Ovary (tissue), 9 donors: ENCODE data around the gene CHAF1A. TPM values are rescaled to one million over a fixed set of nuclear protein-coding genes. Genes with fewer than 3 reads are reported as not detected.
A peak's percentile ranks its signal among the peaks of the same experiment; 100 is the strongest.

Experiments used
- DNase-seq, 5 donors: peaks; one replicate each; pipeline ENCODE4 v3.0.0-alpha.2; 2019 to 2020
- H3K27ac ChIP-seq, 2 donors: fragments of 200-600 bp; one replicate each; pipeline versions ENCODE4 v1.5.1 to v1.8.0; 2019 to 2022
- H3K27me3 ChIP-seq: fragments of 200-600 bp; one replicate; pipeline ENCODE4 v1.8.0; 2022
- H3K36me3 ChIP-seq: fragments of 200-600 bp; sonication (generic); one replicate; pipeline ENCODE4 v1.5.1; 2019
- H3K4me1 ChIP-seq: one replicate; pipeline ENCODE4 v1.8.1; 2013; ENCODE audit warnings: mild to moderate bottlenecking, moderate library complexity; ENCODE audit not compliant: insufficient read depth
- H3K4me3 ChIP-seq: fragments of 200-600 bp; sonication (generic); one replicate; pipeline ENCODE4 v1.5.1; 2017
- H3K9me3 ChIP-seq, 2 donors: fragments of 200-600 bp in 1 of 2; sonication (generic) in 1 of 2; one replicate each; pipeline versions ENCODE4 v1.5.1 to v1.8.1; 2013 to 2019; ENCODE audit warnings: mild to moderate bottlenecking in 1 of 2, moderate library complexity in 1 of 2
- EP300 ChIP-seq: sonication (generic); formaldehyde crosslinking; IDR thresholded peaks from one replicate; pipeline ENCODE4 v1.6.1; 2017; ENCODE audit warnings: antibody characterized with exemption
- POLR2A ChIP-seq: fragments of 450-650 bp; IDR thresholded peaks from one replicate; pipeline ENCODE4 v1.6.1; 2017; ENCODE audit warnings: antibody characterized with exemption, mild to moderate bottlenecking, moderate library complexity
- WGBS, 3 donors: extraction: QIAGEN DNeasy Blood & Tissue Kit in 1 of 3; methylation state at CpG; one replicate each; pipeline versions ENCODE4 v1.1.5 to v1.1.7; 2013 to 2017; 5-methylcytosine and 5-hydroxymethylcytosine counted together
- intact Hi-C, 4 donors: fragments of 100-400 bp; cut with DNase I; formaldehyde crosslinking; loops; one replicate each; pipeline versions ENCODE4 v1.11.0 to v1.15.1; 2022 to 2023
- polyA plus RNA-seq, 2 donors: library from polyadenylated mRNA; stranded (reverse); fragments of 200-250 nt in 1 of 2; fragments of 350-450 nt in 1 of 2; fragmentation: Illumina TruSeq in 1 of 2; extraction: RNeasy Lipid Tissue Mini Kit (QIAGEN cat#74804) in 1 of 2; gene quantifications; one replicate each; pipeline ENCODE4 v1.2.3, GENCODE V29; 2013 to 2014
- total RNA-seq, 7 donors: library from RNA; depleted of rRNA in 2 of 7; stranded (reverse); fragments of >200 nt in 2 of 7; fragmentation: NEBNext Ultra II Directional in 3 of 7; extraction: Animal tissue kit (Norgen Biotek cat#: 25700) in 3 of 7; gene quantifications; one replicate each; pipeline versions ENCODE4 v1.1.0 to v1.2.4, GENCODE V29; 2016 to 2023
- TF ChIP-seq, protein P1 (sequence below), 3 donors: fragments of 450-650 bp in 2 of 3; fragments of 200-600 bp in 1 of 3; IDR thresholded peaks; one replicate each; pipeline versions ENCODE4 v1.5.1 to v1.8.0; 2016 to 2022; ENCODE audit warnings: antibody characterized with exemption in 3 of 3, mild to moderate bottlenecking in 1 of 3
- donor health status: DM: no; HTN: no; CAD: no; lungs with moderate emphysema.
- donor health status: DM: no; HTN: no; CAD: no.
- donor health status: Bipolar disorder and iron deficiency.
- donor health status: DM: yes; HTN: yes; CAD: no.
- donor health status: DM: no; HTN: no; CAD: no.
- donor health status: DM: yes; HTN: yes; CAD: no.

Gene CHAF1A
- total and polyA plus RNA-seq, 9 donors, result 4.7 to 10.4 (median 7.5) TPM

DNA sequence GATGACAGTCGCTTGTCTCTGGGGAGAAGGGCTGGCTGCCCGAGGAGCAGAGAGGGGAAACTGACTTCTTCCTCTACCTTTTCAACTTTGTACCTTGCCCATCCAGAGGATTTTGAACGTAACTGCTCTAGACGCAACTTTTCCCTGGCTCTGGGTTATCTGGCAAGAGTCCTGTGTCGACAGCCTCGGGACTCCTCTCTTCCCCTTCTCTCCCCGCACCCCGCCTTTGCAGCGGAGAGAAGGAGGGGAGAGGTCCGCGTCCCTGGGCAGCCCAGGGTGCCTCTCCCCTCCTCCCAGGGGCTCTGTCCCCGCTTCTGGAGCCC, 2.7 kb upstream of the CHAF1A start:
- no peaks in the 10 kb centered on the region for H3K27me3 ChIP-seq
- H3K9me3 ChIP-seq, result no peaks in the 10 kb centered on the region
- peak in 1 of 5 donors; percentile 58 for DNase-seq
- 0 to 1% (median 0%) methylated on average over 12 of the region's 12 CpGs for WGBS, 3 donors
- intact Hi-C loops, result loop anchor here in 2 of 4 donors (5.0 to 10.0 kb wide), 4 partner anchors 42 to 1963 kb away; partner anchors contain the start of genes CLPP (in 1 of the 2) and MPND (in 1 of the 2)
- peak overlapping the region; percentile 68 to 73 for H3K27ac ChIP-seq
- no peaks in the 10 kb centered on the region for H3K36me3 ChIP-seq
- no peak for TF ChIP-seq POLR2A
- TF ChIP-seq, protein P1, sequence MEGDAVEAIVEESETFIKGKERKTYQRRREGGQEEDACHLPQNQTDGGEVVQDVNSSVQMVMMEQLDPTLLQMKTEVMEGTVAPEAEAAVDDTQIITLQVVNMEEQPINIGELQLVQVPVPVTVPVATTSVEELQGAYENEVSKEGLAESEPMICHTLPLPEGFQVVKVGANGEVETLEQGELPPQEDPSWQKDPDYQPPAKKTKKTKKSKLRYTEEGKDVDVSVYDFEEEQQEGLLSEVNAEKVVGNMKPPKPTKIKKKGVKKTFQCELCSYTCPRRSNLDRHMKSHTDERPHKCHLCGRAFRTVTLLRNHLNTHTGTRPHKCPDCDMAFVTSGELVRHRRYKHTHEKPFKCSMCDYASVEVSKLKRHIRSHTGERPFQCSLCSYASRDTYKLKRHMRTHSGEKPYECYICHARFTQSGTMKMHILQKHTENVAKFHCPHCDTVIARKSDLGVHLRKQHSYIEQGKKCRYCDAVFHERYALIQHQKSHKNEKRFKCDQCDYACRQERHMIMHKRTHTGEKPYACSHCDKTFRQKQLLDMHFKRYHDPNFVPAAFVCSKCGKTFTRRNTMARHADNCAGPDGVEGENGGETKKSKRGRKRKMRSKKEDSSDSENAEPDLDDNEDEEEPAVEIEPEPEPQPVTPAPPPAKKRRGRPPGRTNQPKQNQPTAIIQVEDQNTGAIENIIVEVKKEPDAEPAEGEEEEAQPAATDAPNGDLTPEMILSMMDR (IDR thresholded peaks at IDR 0.05), result no peak
- no peak for TF ChIP-seq EP300
- H3K4me1 ChIP-seq, result peaks cover 14% of the 10 kb centered on the region
- peak overlapping the region; percentile 99 for H3K4me3 ChIP-seq

DNA sequence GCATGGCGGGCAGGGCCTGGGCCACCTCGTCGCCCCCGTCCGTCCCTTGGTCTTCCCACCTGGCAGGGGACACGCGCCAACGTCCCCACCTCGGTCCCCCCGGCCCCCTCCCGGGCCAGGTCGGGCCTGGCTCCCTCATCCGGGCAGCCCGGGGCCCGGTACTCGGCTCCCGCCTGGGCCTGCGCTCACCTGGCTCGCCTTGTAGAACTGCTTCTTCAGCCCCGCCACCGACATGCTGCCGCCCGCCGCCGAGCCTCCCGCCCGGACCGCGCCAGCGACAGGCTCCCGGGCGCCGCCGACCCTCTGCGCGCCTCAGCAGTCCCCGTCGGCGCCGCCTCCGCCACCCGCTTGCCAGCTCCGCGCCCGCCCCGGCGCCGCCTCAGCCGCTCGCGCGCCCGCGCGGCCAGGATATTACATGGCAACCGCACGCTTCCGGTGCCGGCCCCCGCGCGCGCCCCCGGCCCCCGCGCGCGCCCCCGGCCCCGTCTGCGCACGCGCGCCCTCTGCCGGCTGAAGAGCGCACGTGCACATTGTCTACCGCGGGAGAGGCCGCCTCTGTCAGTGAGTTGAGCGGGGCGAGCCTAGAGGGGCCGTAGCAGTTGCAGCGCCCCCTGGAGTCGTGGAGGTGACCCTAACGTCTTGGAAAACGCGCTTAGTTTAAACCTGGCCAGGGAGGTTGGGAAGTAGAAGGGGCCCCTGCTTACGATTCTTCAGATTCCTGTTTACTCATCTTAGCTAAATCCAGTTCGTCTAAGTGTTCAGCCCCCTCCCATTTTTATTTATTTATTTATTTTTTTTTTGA, 2.1 kb upstream of the CHAF1A start, which contains the start of gene SH3GL1:
TSS of gene SH3GL1 (minus strand) at position 413 of the 802 bp plus-strand sequence. CDS start at position 234, 179 bp downstream.
- peak within 1 kb of the TSS; percentile 99 for H3K4me3 ChIP-seq
- DNase-seq, result peak; percentile 88 to 96 (median 93)
- no peaks in the 10 kb centered on the region for H3K9me3 ChIP-seq
- no peaks in the 10 kb centered on the region for H3K27me3 ChIP-seq
- peak; percentile 69 for TF ChIP-seq POLR2A
- TF ChIP-seq EP300, result no peak
- TF ChIP-seq, protein P1 (IDR thresholded peaks at IDR 0.05), result peak; percentile 98 to 100 (median 98)
- peaks cover 14% of the 10 kb centered on the region for H3K4me1 ChIP-seq
- intact Hi-C loops, result loop anchor here in 1 of 4 donors (5.0 kb wide), 2 partner anchors 58 to 1962 kb away; partner anchors contain the start of genes CLPP and MPND
- no peaks in the 10 kb centered on the region for H3K36me3 ChIP-seq
- WGBS, 3 donors, result 0 to 1% (median 0%) methylated on average over 66 to 90 of the region's 90 CpGs
- peak within 1 kb of the TSS; percentile 68 to 88 for H3K27ac ChIP-seq

DNA sequence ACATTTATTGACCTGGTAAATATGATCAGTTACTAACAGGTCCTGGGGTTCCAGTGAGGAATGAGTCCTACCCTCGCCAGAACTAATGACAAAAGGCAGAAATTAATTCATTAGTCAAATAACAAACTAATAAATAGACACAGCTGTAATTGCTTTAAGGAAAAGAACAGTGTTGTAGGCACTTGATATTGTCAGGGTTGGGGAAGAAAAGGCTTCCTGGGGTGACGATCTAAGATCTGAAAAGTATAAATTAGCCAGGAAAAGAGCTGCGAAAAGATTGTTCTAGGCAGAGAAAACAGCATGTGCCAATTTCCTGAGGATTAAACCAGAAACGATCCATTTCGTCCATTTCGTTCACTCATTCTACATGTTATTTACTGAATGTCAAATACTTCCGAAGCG, 670 bp upstream of the CHAF1A start:
- WGBS, 3 donors, result 1 to 2% (median 1%) methylated on average over 8 of the region's 8 CpGs
- H3K4me1 ChIP-seq, result peaks cover 14% of the 10 kb centered on the region
- no peak for DNase-seq
- peak overlapping the region; percentile 25 for H3K4me3 ChIP-seq
- intact Hi-C loops, result loop anchor here in 1 of 4 donors (5.0 kb wide), 2 partner anchors 59 to 1961 kb away; partner anchors contain the start of genes CLPP and MPND
- no peaks in the 10 kb centered on the region for H3K27me3 ChIP-seq
- no peaks in the 10 kb centered on the region for H3K36me3 ChIP-seq
- H3K9me3 ChIP-seq, result no peaks in the 10 kb centered on the region
- TF ChIP-seq, protein P1 (IDR thresholded peaks at IDR 0.05), result no peak
- TF ChIP-seq POLR2A (no peak), EP300 (no peak)
- H3K27ac ChIP-seq, result peak overlapping the region; percentile 6 to 88

DNA sequence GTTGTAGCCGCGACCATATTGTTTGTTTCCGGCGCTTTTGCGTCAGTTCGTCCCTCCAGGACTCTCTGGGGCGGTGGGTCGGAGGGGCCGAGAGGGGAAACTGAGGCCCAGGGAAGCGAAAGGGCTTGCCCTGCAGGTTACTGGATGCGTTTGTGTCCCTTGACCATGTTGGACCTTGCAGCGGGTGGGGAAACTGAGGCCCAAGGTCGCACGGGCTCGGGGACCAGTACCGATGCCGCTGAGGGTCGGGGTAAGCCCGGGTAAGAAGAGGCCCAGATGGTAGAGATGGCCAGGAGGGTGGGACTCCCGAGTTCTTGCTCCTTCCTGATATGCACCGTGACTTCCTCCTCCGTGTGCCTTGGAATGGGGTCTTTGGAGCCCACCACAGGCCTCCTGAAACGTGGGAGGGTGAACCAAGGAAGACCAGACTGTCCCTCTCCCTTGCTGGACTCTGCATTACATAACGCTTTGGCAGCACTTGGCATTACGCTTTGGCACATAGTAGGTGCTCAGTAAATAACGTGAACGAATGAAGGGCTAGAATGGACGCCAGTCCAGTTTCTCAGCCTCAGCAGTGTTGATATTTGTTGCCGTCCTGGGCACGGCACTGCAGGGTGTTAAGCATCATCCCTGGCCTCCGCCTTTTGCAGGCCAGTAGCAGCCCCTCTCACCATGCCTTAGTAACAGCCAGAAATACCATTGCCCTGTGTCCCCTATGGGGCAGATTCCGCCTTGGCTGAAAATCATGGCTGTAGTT, 743 bp downstream of the CHAF1A start:
- peak overlapping the region; percentile 45 for H3K4me3 ChIP-seq
- DNase-seq, result peak in 2 of 5 donors; percentile 52 to 61
- intact Hi-C loops, result loop anchor here in 1 of 4 donors (5.0 kb wide), 2 partner anchors 61 to 1959 kb away; partner anchors contain the start of genes CLPP and MPND
- H3K36me3 ChIP-seq, result no peaks in the 10 kb centered on the region
- H3K9me3 ChIP-seq, result no peaks in the 10 kb centered on the region
- peaks cover 11% of the 10 kb centered on the region for H3K4me1 ChIP-seq
- H3K27ac ChIP-seq, result peak overlapping the region in 1 of 2 donors; percentile 54
- WGBS, 3 donors, result 7 to 10% (median 9%) methylated on average over 32 of the region's 32 CpGs
- TF ChIP-seq EP300 (no peak), POLR2A (no peak)
- TF ChIP-seq, protein P1 (IDR thresholded peaks at IDR 0.05), result no peak
- H3K27me3 ChIP-seq, result no peaks in the 10 kb centered on the region
